ENCODE results near the gene PSMC3IP. TPM values are rescaled to one million over a fixed set of nuclear protein-coding genes. Genes with fewer than 3 reads are reported as not detected.

PSMC3IP gene
- total and polyA plus RNA-seq, 2 donors (not counting 3 experiments of a cell fraction or from before 2014, with no cell fraction given): 5.9 to 19.3 TPM

GRCh38 chr17:42568341-42569111 lies 9.0 kb downstream of the PSMC3IP start:
- no TSS peak for BruUV-seq (replicated peaks)
- no peak for DNase-seq (ENCODE audit: low read depth, low spot score)
- intact Hi-C loops (cut with micrococcal nuclease): no loop called here
- dilution Hi-C loops (cut with MboI; ENCODE audit: extremely low pct_ligation_motif_present, low sequenced_read_pairs): no loop called here
- H3K4me3 ChIP-seq (replicated peaks in 1 of 3; ENCODE audit: insufficient read depth in 1 of 3, low read depth in 1 of 3, low read length in 3 of 3): no peak overlapping the region
- H2AFZ ChIP-seq (ENCODE audit: low read depth, low read length): no peak overlapping the region
- peak; percentile 32 for TF ChIP-seq POLR2A (IDR thresholded peaks at IDR 0.05; ENCODE audit: low read depth, low read length)
- no peak for TF ChIP-seq FOS (IDR thresholded peaks at IDR 0.05; ENCODE audit: borderline replicate concordance, insufficient read depth, low read length)
- no peak for TF ChIP-seq EZH2 (IDR thresholded peaks at IDR 0.05; ENCODE audit: borderline replicate concordance, low read depth, low read length, severe bottlenecking)
- no peak for TF ChIP-seq MAX (IDR thresholded peaks at IDR 0.05; ENCODE audit: insufficient read depth, insufficient read length)
- TF ChIP-seq GATA2 (IDR thresholded peaks at IDR 0.05; ENCODE audit: insufficient read depth, insufficient read length, low read depth, low read length): no peak
- TF ChIP-seq JUN (IDR thresholded peaks at IDR 0.05; ENCODE audit: borderline replicate concordance, insufficient read depth, insufficient read length, low read depth): no peak
- TF ChIP-seq, protein P1, sequence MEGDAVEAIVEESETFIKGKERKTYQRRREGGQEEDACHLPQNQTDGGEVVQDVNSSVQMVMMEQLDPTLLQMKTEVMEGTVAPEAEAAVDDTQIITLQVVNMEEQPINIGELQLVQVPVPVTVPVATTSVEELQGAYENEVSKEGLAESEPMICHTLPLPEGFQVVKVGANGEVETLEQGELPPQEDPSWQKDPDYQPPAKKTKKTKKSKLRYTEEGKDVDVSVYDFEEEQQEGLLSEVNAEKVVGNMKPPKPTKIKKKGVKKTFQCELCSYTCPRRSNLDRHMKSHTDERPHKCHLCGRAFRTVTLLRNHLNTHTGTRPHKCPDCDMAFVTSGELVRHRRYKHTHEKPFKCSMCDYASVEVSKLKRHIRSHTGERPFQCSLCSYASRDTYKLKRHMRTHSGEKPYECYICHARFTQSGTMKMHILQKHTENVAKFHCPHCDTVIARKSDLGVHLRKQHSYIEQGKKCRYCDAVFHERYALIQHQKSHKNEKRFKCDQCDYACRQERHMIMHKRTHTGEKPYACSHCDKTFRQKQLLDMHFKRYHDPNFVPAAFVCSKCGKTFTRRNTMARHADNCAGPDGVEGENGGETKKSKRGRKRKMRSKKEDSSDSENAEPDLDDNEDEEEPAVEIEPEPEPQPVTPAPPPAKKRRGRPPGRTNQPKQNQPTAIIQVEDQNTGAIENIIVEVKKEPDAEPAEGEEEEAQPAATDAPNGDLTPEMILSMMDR (IDR thresholded peaks at IDR 0.05; ENCODE audit: extremely low read depth in 1 of 2, insufficient read depth in 1 of 2, low read depth in 1 of 2, low read length in 2 of 2): no peak
- no peak for TF ChIP-seq POLR2AphosphoS5 (IDR thresholded peaks at IDR 0.05; ENCODE audit: insufficient read depth, low read depth, low read length)
- peaks cover 20% of the 10 kb centered on the region for H3K79me2 ChIP-seq (ENCODE audit: control insufficient read depth, insufficient read depth, low read length)
- no peak overlapping the region for H3K9ac ChIP-seq (replicated peaks; ENCODE audit: extremely low read depth, insufficient read depth, low read length)
- POLR2A ChIA-PET: no interaction called here
- FAIRE-seq: no peak
- H3K4me2 ChIP-seq (ENCODE audit: insufficient read depth, low read length): no peak overlapping the region
- H3K4me1 ChIP-seq (ENCODE audit: control insufficient read depth, extremely low read depth, insufficient read depth, low read length): peaks cover 17% of the 10 kb centered on the region
- H3K27ac ChIP-seq (ENCODE audit: insufficient read depth, low read depth, low read length): no peak overlapping the region
- peaks cover 30 to 52% of the 10 kb centered on the region in 2 experiments for H3K36me3 ChIP-seq (ENCODE audit: control insufficient read depth in 2 of 2, extremely low read depth in 1 of 2, insufficient read depth in 2 of 2, low read length in 2 of 2)
- no peaks in the 10 kb centered on the region for H3K9me3 ChIP-seq (replicated peaks; ENCODE audit: control insufficient read depth, insufficient read depth, low read length)
- no peaks in the 10 kb centered on the region for H3K27me3 ChIP-seq (ENCODE audit: control insufficient read depth in 2 of 2, insufficient read depth in 2 of 2, low read length in 2 of 2)
- no peaks in the 10 kb centered on the region for H4K20me1 ChIP-seq (replicated peaks; ENCODE audit: control insufficient read depth, extremely low read depth, insufficient read depth, low read length)
- CTCF ChIA-PET: interaction anchor here (0.9 to 5.4 kb wide), 4 partner anchors 9 to 256 kb away, joined by 3 to 38 read pairs (median 4); partner anchors contain the start of genes CCR10 and PSMC3IP
- H3K9me1 ChIP-seq (replicated peaks; ENCODE audit: control insufficient read depth, extremely low read depth, insufficient read depth, low read length): no peaks in the 10 kb centered on the region

Measured in endothelial cell of umbilical vein (primary cell).